Neural cell (in vitro differentiated cells): ENCODE results near the gene KIF6. TPM values are rescaled to one million over a fixed set of nuclear protein-coding genes. Genes with fewer than 3 reads are reported as not detected.

Source experiments
- H2AFZ ChIP-seq: fragments of 200-600, 300-800 bp; sonication (generic), shearing (Covaris generic); 2 replicates; pipeline ENCODE4 v1.6.0; 2014; ENCODE audit warnings: low read depth, mild to moderate bottlenecking, antibody characterized with exemption, low read length, moderate library complexity
- H3F3A ChIP-seq: fragments of 200-600 bp; shearing (Covaris generic); 2 replicates; pipeline ENCODE4 v1.6.1; 2016; ENCODE audit warnings: mild to moderate bottlenecking, moderate library complexity, mixed read lengths, antibody characterized with exemption, low read length; ENCODE audit not compliant: insufficient read depth, poor library complexity, severe bottlenecking
- H3K27ac ChIP-seq: fragments of 200-600, 300-800 bp; sonication (generic), shearing (Covaris generic); 2 replicates; pipeline ENCODE4 v1.5.1; 2014; ENCODE audit warnings: mild to moderate bottlenecking, low read length, moderate library complexity
- H3K27me3 ChIP-seq: fragments of 300-800, 200-600 bp; sonication (generic), shearing (Covaris generic); 2 replicates; pipeline ENCODE4 v1.6.0; 2014; ENCODE audit warnings: mild to moderate bottlenecking, low read depth, low read length, moderate library complexity; ENCODE audit not compliant: insufficient read depth
- H3K36me3 ChIP-seq: fragments of 300-800, 200-600 bp; sonication (generic), shearing (Covaris generic); 2 replicates; pipeline ENCODE4 v1.5.1; 2014; ENCODE audit warnings: mild to moderate bottlenecking, antibody characterized with exemption, low read length, moderate library complexity; ENCODE audit not compliant: insufficient read depth
- H3K4me2 ChIP-seq: fragments of 300-800, 200-600 bp; sonication (generic), shearing (Covaris generic); 2 replicates; pipeline ENCODE4 v1.6.0; 2014; ENCODE audit warnings: mild to moderate bottlenecking, low read length
- H3K4me3 ChIP-seq: fragments of 300-800, 200-600 bp; sonication (generic), shearing (Covaris generic); 2 replicates; pipeline ENCODE4 v1.5.1; 2014; ENCODE audit warnings: mild to moderate bottlenecking, low read length, moderate library complexity
- H3K79me2 ChIP-seq: fragments of 200-600 bp; shearing (Covaris generic); replicated peaks from 2 replicates; pipeline ENCODE4 v1.6.0; 2014; ENCODE audit warnings: mild to moderate bottlenecking, low read length, moderate library complexity; ENCODE audit not compliant: insufficient read depth
- H3K9ac ChIP-seq: fragments of 300-800, 200-600 bp; sonication (generic), shearing (Covaris generic); 2 replicates; pipeline ENCODE4 v1.6.1; 2016; ENCODE audit warnings: mild to moderate bottlenecking, low read length, mixed read lengths
- H3K9me2 ChIP-seq: fragments of 200-600 bp; shearing (Covaris generic); 2 replicates; pipeline ENCODE4 v1.6.1; 2016; ENCODE audit warnings: mild to moderate bottlenecking, low read length, mixed read lengths; ENCODE audit not compliant: insufficient read depth
- H3K9me3 ChIP-seq: fragments of 200-600, 300-800 bp; sonication (generic), shearing (Covaris generic); 2 replicates; pipeline ENCODE4 v1.6.1; 2016; ENCODE audit warnings: mild to moderate bottlenecking, mixed run types, low read length, moderate library complexity, mixed read lengths
- H4K20me1 ChIP-seq: fragments of 200-600 bp; shearing (Covaris generic); 2 replicates; pipeline ENCODE4 v1.6.1; 2016; ENCODE audit warnings: mild to moderate bottlenecking, mixed run types; ENCODE audit not compliant: insufficient read depth
- CTCF ChIP-seq: fragments of 450-650 bp; IDR thresholded peaks from 2 replicates; pipeline ENCODE4 v1.5.1; 2014; ENCODE audit warnings: antibody characterized with exemption, mild to moderate bottlenecking, moderate library complexity; ENCODE audit not compliant: poor library complexity, severe bottlenecking
- EP300 ChIP-seq: fragments of 450-650 bp; conservative IDR thresholded peaks from 2 replicates; pipeline ENCODE4 v1.6.1; 2014; ENCODE audit warnings: antibody characterized with exemption, mild to moderate bottlenecking, moderate library complexity; ENCODE audit not compliant: poor library complexity, severe bottlenecking
- EZH2 ChIP-seq: fragments of 200-600, 300-800 bp; shearing (Covaris generic), sonication (generic); IDR thresholded peaks from 2 replicates; pipeline ENCODE4 v1.6.1; 2014; ENCODE audit warnings: antibody characterized with exemption, low read length, borderline replicate concordance, mild to moderate bottlenecking; ENCODE audit not compliant: insufficient read depth, poor library complexity, severe bottlenecking
- MXI1 ChIP-seq: fragments of 450-650 bp; conservative IDR thresholded peaks from 2 replicates; pipeline ENCODE4 v1.6.1; 2014; ENCODE audit warnings: antibody characterized with exemption, mild to moderate bottlenecking; ENCODE audit not compliant: poor library complexity, severe bottlenecking
- POLR2AphosphoS5 ChIP-seq: IDR thresholded peaks from 2 replicates; pipeline ENCODE4 v1.6.1; 2012
- RAD21 ChIP-seq: fragments of 450-650 bp; conservative IDR thresholded peaks from 2 replicates; pipeline ENCODE4 v1.6.1; 2014; ENCODE audit warnings: antibody characterized with exemption, mild to moderate bottlenecking, moderate library complexity
- REST ChIP-seq: IDR thresholded peaks from 2 replicates; pipeline ENCODE4 v1.6.1; 2012; ENCODE audit warnings: borderline replicate concordance
- SMC3 ChIP-seq: fragments of 450-650 bp; conservative IDR thresholded peaks from 2 replicates; pipeline ENCODE4 v1.6.1; 2014; ENCODE audit warnings: antibody characterized with exemption, mild to moderate bottlenecking, moderate library complexity; ENCODE audit not compliant: poor library complexity
- TAF1 ChIP-seq: IDR thresholded peaks from 2 replicates; pipeline ENCODE4 v1.6.1; 2012; ENCODE audit warnings: low read depth
- polyA plus RNA-seq: library from polyadenylated mRNA; depleted of rRNA; stranded (reverse); fragments of >200 nt; gene quantifications from 2 replicates; pipeline ENCODE4 v1.2.3, GENCODE V29; 2014

The KIF6 gene
- polyA plus RNA-seq, 1 donor from 2014 or later, result 2.1 TPM

DNA sequence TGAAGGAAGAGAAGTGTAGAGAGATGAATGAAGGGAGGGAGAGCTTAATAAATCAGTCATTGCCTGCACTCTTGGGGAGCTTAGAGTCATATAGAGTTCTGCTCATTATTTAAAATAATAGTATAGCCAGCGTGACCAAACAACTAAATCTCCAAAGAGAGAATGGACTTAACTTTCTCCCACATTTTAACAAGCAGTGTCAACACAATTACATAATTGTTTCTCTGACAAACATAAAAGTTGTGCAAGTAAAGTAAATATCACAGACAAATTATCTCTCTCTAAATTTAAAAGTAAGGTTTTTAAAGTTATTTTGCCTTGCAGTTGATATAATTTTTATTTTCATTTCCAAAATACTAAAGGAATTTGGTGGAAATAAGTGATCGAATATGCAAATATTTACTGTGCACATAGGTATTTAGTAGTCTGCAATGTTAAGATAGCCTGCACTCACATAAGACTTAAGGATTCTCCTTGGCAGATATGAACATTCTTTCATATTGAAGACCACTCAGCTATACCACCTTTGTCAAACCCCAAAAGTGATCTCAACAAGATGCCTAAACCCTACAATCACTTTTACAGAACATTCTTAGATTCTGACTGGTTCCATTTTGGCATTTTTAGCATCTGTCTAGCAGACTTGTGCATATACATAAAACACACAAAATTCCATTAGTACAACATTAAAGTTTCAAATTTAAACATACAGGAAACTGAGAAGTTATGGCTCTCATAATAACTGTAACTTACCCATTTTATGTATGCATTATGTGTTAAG is 67.7 kb downstream of the KIF6 start:
- Histone ChIP-seq H3K9ac (no peak overlapping the region), H3K27ac (no peak overlapping the region), H3K4me2 (no peak overlapping the region), H3K27me3 (no peaks in the 10 kb centered on the region), H3F3A (no peaks in the 10 kb centered on the region), H3K36me3 (no peaks in the 10 kb centered on the region), H4K20me1 (no peaks in the 10 kb centered on the region), H2AFZ (no peak overlapping the region), H3K9me3 (no peaks in the 10 kb centered on the region), H3K4me3 (no peak overlapping the region), H3K79me2 (no peaks in the 10 kb centered on the region), H3K9me2 (no peaks in the 10 kb centered on the region)
- TF ChIP-seq EP300 (no peak), CTCF (no peak)

DNA sequence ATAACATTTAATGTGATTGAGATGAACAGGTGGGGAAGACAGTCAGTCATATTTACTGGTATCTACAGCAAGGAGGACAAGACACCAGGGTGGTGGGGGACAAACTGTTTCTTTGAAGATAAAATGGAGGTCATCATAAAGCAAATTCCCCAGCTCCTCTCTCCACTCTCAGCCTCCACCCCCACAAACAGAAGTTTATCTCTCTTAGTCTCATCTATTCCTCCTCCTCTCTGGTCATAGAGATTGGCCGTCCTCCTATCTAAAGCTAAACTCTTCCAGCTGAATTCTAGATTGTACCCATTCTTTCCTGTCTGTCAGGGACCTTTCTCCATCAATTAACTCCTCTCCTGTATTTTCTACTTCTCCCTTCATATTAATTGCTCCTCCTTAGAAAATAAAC is 71.1 kb downstream of the KIF6 start:
- Histone ChIP-seq H2AFZ (no peak overlapping the region), H3K27ac (no peak overlapping the region)
- TF ChIP-seq EZH2 (no peak), SMC3 (no peak), CTCF (no peak), TAF1 (no peak), MXI1 (no peak), POLR2AphosphoS5 (no peak), RAD21 (no peak), REST (no peak), EP300 (no peak)

More for the DNA sequence above, 71.1 kb downstream of the KIF6 start:
- no peaks in the 10 kb centered on the region for H3K36me3 ChIP-seq
- no peaks in the 10 kb centered on the region for H3F3A ChIP-seq
- no peaks in the 10 kb centered on the region for H3K79me2 ChIP-seq
- no peak overlapping the region for H3K9ac ChIP-seq
- H3K27me3 ChIP-seq, result no peaks in the 10 kb centered on the region
- H3K9me2 ChIP-seq, result no peaks in the 10 kb centered on the region
- H3K9me3 ChIP-seq, result no peaks in the 10 kb centered on the region
- H3K4me3 ChIP-seq, result no peak overlapping the region
- no peak overlapping the region for H3K4me2 ChIP-seq
- no peaks in the 10 kb centered on the region for H4K20me1 ChIP-seq
